Heart left ventricle (tissue), 13 donors: ENCODE measurements around the gene DNAJC11.

Experiments
- CTCF ChIP-seq, 12 donors: fragments of 200-600 bp; sonication (generic) in 4 of 12; IDR thresholded peaks; one replicate each; pipeline versions ENCODE4 v1.5.0 to v1.8.0; 2018 to 2022; ENCODE audit warnings: antibody characterized with exemption in 12 of 12, mild to moderate bottlenecking in 5 of 12
- POLR2A ChIP-seq, 2 donors: fragments of 450-650 bp; IDR thresholded peaks; one replicate each; pipeline ENCODE4 v1.6.1; 2017; ENCODE audit warnings: antibody characterized with exemption in 2 of 2, mild to moderate bottlenecking in 2 of 2, moderate library complexity in 2 of 2
- donor health status: ischemic (EF 13 %, LVEDD 7.1; RV severe dilation, severe dysfunction).
- donor health status: DM: no; HTN: yes; CAD: no.
- donor health status: DM: no; HTN: no; CAD: no.
- donor health status: ischemic (EF 25% LVEDD 6.9; RV normal size, moderate dysfunction).
- donor health status: ischemic (EF 25% LVEDD 5.7; RV mildly dilated, moderate dysfunction).
- donor health status: ischemic (EF 35%, LVEDD 5.7; RV mildly dilated, moderate dysfunction).
- donor health status: nonischemic (EF 11% LVEDD 7.7; RV severe dilation, severe dysfunction).
- donor health status: DM: yes; HTN: yes; CAD: no.
- donor health status: PGD.
- donor health status: ischemic (EF 29% LVEDD 5.4; RV normal size, mild dysfunction).
- donor health status: nonischemic (EF 23%, LVEDD 6.1; RV moderate dilation, normal function).

GRCh38 chr1:6732942-6733341 lies 31.3 kb upstream of the DNAJC11 start:
- TF ChIP-seq CTCF (IDR thresholded peaks at IDR 0.05) = no peak
- TF ChIP-seq POLR2A (IDR thresholded peaks at IDR 0.05) = no peak
